ENCODE results near the gene SPAG16.

- no peak for TF ChIP-seq CTCF (IDR thresholded peaks at IDR 0.05; ENCODE audit: insufficient read depth, low read depth, low read length)
- no peak for TF ChIP-seq EZH2 (IDR thresholded peaks at IDR 0.05; ENCODE audit: insufficient read depth, low read length)
Measured at GRCh38 chr2:213868526-213868925, 584.3 kb downstream of the SPAG16 start.

Data from astrocyte (in vitro differentiated cells and primary cell).